Skeletal muscle satellite cell (primary cell): ENCODE results near the gene SMIM22. TPM values are rescaled to one million over a fixed set of nuclear protein-coding genes. Genes with fewer than 3 reads are reported as not detected.

Experiments used
- H3K27me3 ChIP-seq: 2 replicates; pipeline ENCODE4 v1.7.0; 2013; ENCODE audit warnings: low read length; ENCODE audit not compliant: control insufficient read depth, insufficient read depth
- H3K36me3 ChIP-seq: 2 replicates; pipeline ENCODE4 v1.7.0; 2013; ENCODE audit warnings: mild to moderate bottlenecking, control low read depth, low read length; ENCODE audit not compliant: insufficient read depth
- H3K4me1 ChIP-seq: 2 replicates; pipeline ENCODE4 v1.7.0; 2013; ENCODE audit warnings: low read length; ENCODE audit not compliant: control insufficient read depth, insufficient read depth
- H3K4me2 ChIP-seq: 2 replicates; pipeline ENCODE4 v1.7.0; 2013; ENCODE audit warnings: mild to moderate bottlenecking, low read length
- H3K4me3 ChIP-seq: 2 replicates; pipeline ENCODE4 v1.7.0; 2013; ENCODE audit warnings: low read length
- H3K9ac ChIP-seq: 2 replicates; pipeline ENCODE4 v1.7.0; 2013; ENCODE audit warnings: mild to moderate bottlenecking, low read depth, low read length, moderate library complexity
- H3K9me3 ChIP-seq: replicated peaks from 2 replicates; pipeline ENCODE4 v1.7.0; 2013; ENCODE audit warnings: mild to moderate bottlenecking, control low read depth, low read length
- total RNA-seq: library from RNA; depleted of rRNA; stranded (reverse); fragments of >200 nt; gene quantifications from 2 replicates; pipeline ENCODE4 v1.2.3, GENCODE V29; 2012; rRNA removed

Gene SMIM22
- not detected in 2 replicates for total RNA-seq

DNA sequence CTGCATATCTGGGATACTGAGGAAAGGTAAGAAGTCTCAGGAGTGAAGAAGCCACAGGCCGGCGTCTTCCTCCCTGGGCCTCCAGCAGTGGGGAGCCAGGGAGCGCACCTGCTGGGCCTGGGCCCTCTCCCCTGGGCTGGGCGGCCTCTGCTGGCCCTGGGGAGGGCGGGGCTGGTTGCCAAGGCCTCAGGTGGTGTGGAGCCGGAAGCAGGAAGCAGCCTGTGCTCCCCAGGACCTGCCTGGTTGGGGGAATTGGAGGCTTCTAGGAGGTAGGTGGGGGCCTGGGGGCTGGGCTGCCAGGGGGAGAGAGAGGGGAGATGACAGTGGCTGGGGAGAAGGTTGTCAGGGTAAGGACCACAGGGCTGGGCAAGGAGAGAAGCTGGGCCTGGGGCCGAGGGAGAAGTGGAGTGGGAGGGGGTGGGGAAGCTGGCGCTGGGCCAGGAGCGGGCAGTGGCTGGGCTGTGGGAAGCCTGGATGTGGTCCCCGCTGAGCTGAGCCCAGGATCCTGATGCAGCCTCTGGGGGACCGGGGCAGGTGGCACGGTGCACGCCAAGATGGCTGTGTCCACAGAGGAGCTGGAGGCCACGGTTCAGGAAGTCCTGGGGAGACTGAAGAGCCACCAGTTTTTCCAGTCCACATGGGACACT is at the start of gene SMIM22:
SMIM22 (plus strand) TSS at position 189 of the 647 bp plus-strand sequence; CDS start at position 555, 366 bp downstream.
- no peak within 1 kb of the TSS for H3K4me3 ChIP-seq

DNA sequence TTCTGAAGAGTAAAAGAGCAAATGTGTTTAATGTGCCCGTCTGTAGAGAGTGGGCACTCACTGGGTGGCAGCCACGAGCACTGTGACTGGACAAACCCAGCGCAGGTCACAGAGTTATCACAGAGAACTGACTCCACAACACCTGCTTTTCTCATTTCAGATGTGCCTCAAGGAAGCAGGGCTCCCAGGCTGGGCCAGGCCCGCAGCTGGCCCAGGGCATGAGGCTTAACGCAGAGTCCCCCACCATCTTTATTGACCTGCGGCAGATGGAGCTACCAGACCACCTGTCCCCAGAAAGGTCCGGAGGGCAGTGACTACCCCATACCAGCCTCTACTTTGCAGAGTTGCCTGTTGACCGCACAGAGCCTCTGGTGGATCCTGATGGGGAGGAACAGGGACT is 49.0 kb upstream of the SMIM22 start:
- Histone ChIP-seq H3K4me1 (peaks cover 3% of the 10 kb centered on the region), H3K4me3 (no peak overlapping the region), H3K36me3 (peaks cover 6% of the 10 kb centered on the region), H3K4me2 (no peak overlapping the region), H3K9ac (no peak overlapping the region), H3K27me3 (peaks cover 3% of the 10 kb centered on the region), H3K9me3 (no peaks in the 10 kb centered on the region)

More for the DNA sequence above, at the start of gene SMIM22:
- Histone ChIP-seq H3K4me1 (no peaks in the 10 kb centered on the region), H3K9me3 (no peaks in the 10 kb centered on the region), H3K9ac (no peak within 1 kb of the TSS), H3K4me2 (no peak within 1 kb of the TSS), H3K36me3 (peaks cover 7% of the 10 kb centered on the region), H3K27me3 (no peaks in the 10 kb centered on the region)

GRCh38 chr16:4746991-4747574 is 48.1 kb upstream of the SMIM22 start:
- H3K27me3 ChIP-seq: peaks cover 3% of the 10 kb centered on the region
- peaks cover 13% of the 10 kb centered on the region for H3K36me3 ChIP-seq
- H3K4me1 ChIP-seq: peaks cover 3% of the 10 kb centered on the region
- no peak overlapping the region for H3K4me3 ChIP-seq
- no peak overlapping the region for H3K4me2 ChIP-seq
- H3K9ac ChIP-seq: no peak overlapping the region
- H3K9me3 ChIP-seq: no peaks in the 10 kb centered on the region

DNA sequence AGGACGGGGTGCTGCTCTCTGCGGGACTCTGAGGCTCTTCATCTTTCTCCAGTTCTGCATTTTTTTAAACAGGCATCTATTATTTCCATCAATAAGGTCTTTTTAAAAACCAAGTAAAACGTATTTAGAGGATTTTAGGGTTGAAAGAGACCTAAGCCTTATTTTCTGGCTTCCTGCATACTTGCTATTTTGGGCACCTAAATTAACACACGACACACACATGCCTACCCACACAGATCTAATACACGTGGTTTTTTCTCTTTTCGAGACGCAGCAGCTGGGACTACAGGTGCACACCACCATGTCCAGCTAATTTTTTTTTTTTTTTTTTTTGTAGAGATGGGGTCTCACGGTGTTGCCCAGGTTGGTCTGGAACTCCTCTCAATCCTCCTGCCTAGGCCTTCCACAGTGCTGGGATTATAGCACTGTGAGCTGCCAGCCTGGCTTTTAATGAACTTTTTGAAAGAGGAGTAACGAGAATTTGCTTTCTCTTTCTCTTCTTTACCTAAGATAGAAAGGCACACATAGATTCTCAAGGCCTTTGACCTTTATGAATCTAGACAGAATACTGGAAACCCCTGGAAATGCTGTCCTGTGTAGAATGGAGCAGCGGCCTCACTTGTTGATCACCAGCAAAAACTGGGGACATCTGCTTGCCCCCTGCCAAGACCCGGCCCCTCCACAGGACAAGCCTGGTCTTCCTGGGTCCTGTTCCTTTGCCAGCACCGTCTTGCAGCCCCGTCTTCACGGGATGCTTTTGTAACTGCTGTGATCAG is 47.1 kb upstream of the SMIM22 start:
- Histone ChIP-seq H3K4me1 (peaks cover 3% of the 10 kb centered on the region), H3K9ac (no peak overlapping the region), H3K36me3 (peaks cover 23% of the 10 kb centered on the region), H3K4me3 (no peak overlapping the region), H3K4me2 (no peak overlapping the region), H3K9me3 (no peaks in the 10 kb centered on the region), H3K27me3 (peaks cover 3% of the 10 kb centered on the region)

GRCh38 chr16:4748682-4749411 is 46.3 kb upstream of the SMIM22 start:
- Histone ChIP-seq H3K9ac (no peak overlapping the region), H3K36me3 (peaks cover 25% of the 10 kb centered on the region), H3K4me2 (no peak overlapping the region), H3K27me3 (no peaks in the 10 kb centered on the region), H3K9me3 (no peaks in the 10 kb centered on the region), H3K4me3 (no peak overlapping the region), H3K4me1 (no peaks in the 10 kb centered on the region)

DNA sequence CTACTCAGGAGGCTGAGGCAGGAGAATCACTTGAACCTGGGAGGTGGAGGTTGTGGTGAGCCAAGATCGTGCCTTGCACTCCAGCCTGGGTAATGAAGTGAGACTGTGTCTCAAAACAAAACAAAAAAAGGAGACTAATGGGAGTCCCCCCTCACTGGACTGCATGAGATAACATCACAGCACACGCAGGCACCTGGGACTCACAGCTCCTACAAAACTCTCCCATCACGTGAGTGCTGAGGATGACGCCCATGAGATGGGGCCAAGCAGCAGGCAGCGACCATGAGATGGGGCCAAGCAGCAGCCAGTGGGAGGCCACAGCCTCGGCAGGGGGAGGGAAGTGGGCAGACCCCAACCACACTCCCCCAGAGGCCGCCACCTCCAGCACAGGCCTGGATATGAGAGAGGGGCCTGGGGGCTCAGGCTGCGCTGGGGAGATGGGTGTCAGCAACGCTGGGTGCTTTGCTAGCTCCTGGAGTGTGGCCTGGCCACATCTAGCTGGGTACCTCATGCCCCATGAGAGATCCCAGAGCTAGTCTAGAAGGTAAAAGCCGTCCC is 45.4 kb upstream of the SMIM22 start:
- H3K4me2 ChIP-seq: no peak overlapping the region
- H3K4me3 ChIP-seq: no peak overlapping the region
- H3K27me3 ChIP-seq: no peaks in the 10 kb centered on the region
- H3K9me3 ChIP-seq: no peaks in the 10 kb centered on the region
- H3K4me1 ChIP-seq: no peaks in the 10 kb centered on the region
- no peak overlapping the region for H3K9ac ChIP-seq
- peaks cover 29% of the 10 kb centered on the region for H3K36me3 ChIP-seq

DNA sequence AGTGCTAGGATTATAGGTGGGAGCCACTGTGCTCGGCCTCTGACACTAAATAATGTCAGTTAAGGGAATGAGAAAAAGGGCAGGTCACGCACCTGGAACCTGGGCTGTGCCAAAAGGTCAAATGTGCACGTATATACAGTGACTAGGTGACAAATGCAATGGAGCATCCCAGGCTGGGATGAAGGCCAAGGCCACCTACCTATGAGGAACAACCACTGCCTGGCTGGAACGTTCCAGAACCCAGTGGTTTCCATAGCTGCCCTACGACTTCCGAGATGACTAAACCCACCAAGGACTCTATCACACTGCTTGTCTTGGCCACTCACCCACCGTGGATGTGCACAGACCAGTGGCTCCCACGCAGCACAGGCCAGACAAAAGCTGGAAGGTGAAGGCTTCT is 44.3 kb upstream of the SMIM22 start:
- Histone ChIP-seq H3K36me3 (peaks cover 36% of the 10 kb centered on the region), H3K9ac (no peak overlapping the region), H3K9me3 (no peaks in the 10 kb centered on the region), H3K4me1 (no peaks in the 10 kb centered on the region), H3K4me3 (no peak overlapping the region), H3K27me3 (no peaks in the 10 kb centered on the region), H3K4me2 (no peak overlapping the region)

DNA sequence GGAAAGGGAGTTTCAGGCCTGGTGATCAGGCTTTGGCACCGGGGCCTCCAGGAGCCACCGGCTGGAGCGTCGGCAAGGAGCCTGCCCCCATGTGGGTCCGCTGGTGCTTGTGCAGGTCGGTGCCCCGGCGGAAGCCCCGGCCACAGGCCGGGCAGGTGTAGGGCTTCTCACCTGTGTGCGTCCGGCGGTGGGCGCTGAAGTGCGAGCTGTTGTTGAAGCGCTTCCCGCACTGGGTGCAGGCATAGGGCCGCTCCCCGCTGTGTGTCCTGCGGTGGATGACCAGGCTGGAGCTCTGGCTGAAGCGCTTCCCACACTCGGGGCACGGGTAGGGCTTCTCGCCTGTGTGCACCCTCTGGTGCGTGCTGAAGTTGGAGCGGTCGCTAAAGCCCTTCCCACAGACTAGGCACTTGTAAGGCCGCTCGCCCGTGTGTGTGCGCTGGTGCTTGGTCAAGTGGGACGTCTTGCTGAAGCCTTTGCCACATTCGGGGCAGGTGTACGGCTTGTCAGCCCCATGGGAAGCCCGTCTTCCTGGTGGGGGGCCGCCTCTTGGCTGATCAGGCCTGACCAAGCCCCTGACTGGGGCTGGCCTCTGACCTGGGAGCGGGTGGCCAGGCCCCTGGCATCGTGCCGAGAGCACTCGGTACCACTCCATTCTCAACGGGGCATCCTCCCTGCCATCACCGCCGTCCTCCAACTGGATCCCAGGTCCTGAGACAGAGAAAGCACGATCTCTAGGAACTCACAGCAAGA is 42.6 kb upstream of the SMIM22 start:
- H3K27me3 ChIP-seq: no peaks in the 10 kb centered on the region
- no peaks in the 10 kb centered on the region for H3K9me3 ChIP-seq
- peaks cover 38% of the 10 kb centered on the region for H3K36me3 ChIP-seq
- no peak overlapping the region for H3K4me3 ChIP-seq
- no peak overlapping the region for H3K4me2 ChIP-seq
- H3K9ac ChIP-seq: no peak overlapping the region
- no peaks in the 10 kb centered on the region for H3K4me1 ChIP-seq

DNA sequence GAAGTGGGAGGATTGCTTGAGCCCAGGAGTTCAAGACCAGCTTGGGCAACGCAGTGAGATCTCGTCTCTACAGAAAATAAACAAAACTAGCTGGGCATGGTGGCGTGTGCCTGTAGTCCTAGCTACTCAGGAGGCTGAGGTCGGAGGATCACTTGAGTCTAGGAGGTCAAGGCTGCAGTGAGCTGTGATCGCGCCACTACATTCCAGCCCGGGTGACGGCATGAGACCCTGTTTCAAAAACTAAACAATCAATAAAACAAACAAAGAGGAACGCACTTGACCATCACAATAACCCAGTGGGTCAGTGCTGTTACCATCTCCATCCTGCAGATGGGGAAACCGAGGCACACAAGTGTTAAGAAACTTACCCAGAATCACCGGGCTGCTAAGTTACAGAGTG is 41.9 kb upstream of the SMIM22 start:
- Histone ChIP-seq H3K9ac (no peak overlapping the region), H3K36me3 (peaks cover 41% of the 10 kb centered on the region), H3K4me2 (no peak overlapping the region), H3K4me1 (no peaks in the 10 kb centered on the region), H3K27me3 (no peaks in the 10 kb centered on the region), H3K4me3 (no peak overlapping the region), H3K9me3 (no peaks in the 10 kb centered on the region)

GRCh38 chr16:4754865-4755264 is 40.3 kb upstream of the SMIM22 start:
- Histone ChIP-seq H3K36me3 (peaks cover 53% of the 10 kb centered on the region), H3K4me1 (no peaks in the 10 kb centered on the region)

More at GRCh38 chr16:4754865-4755264, 40.3 kb upstream of the SMIM22 start:
- no peaks in the 10 kb centered on the region for H3K9me3 ChIP-seq
- no peak overlapping the region for H3K4me3 ChIP-seq
- no peak overlapping the region for H3K4me2 ChIP-seq
- H3K27me3 ChIP-seq: no peaks in the 10 kb centered on the region
- no peak overlapping the region for H3K9ac ChIP-seq
